Cardiac fibroblast (primary cell): ENCODE measurements around the gene GYS2.
A peak's percentile ranks its signal among the peaks of the same experiment; 100 is the strongest.

ENCODE experiments used
- DNase-seq, 2 donors: peaks; one replicate each; pipeline versions ENCODE4 v3.0.0 to v3.0.0-alpha.2; 2010; ENCODE audit warnings: low read depth in 2 of 2
- H3K4me3 ChIP-seq, 2 donors: replicated peaks in 1 of 2; 1 replicate in 1 of 2; 2 replicates in 1 of 2; pipeline ENCODE4 v1.5.1; 2011; ENCODE audit warnings: low read depth in 2 of 2, low read length in 2 of 2, mild to moderate bottlenecking in 2 of 2, moderate library complexity in 1 of 2
- TF ChIP-seq, protein P1 (sequence below): IDR thresholded peaks from one replicate; pipeline ENCODE4 v1.5.1; 2011; ENCODE audit warnings: low read depth, mild to moderate bottlenecking, low read length, inconsistent platforms

The GYS2 gene

GRCh38 chr12:21502164-21502496 lies 102.5 kb downstream of the GYS2 start:
- TF ChIP-seq, protein P1, sequence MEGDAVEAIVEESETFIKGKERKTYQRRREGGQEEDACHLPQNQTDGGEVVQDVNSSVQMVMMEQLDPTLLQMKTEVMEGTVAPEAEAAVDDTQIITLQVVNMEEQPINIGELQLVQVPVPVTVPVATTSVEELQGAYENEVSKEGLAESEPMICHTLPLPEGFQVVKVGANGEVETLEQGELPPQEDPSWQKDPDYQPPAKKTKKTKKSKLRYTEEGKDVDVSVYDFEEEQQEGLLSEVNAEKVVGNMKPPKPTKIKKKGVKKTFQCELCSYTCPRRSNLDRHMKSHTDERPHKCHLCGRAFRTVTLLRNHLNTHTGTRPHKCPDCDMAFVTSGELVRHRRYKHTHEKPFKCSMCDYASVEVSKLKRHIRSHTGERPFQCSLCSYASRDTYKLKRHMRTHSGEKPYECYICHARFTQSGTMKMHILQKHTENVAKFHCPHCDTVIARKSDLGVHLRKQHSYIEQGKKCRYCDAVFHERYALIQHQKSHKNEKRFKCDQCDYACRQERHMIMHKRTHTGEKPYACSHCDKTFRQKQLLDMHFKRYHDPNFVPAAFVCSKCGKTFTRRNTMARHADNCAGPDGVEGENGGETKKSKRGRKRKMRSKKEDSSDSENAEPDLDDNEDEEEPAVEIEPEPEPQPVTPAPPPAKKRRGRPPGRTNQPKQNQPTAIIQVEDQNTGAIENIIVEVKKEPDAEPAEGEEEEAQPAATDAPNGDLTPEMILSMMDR = no peak
- peak overlapping the region; percentile 87 to 99 for H3K4me3 ChIP-seq
- peak; percentile 34 to 42 for DNase-seq

GRCh38 chr12:21501258-21502163 lies 103.1 kb downstream of the GYS2 start, which contains the start of the genes GOLT1B and RECQL:
TSS of gene GOLT1B (plus strand) at chr12:21501789. CDS start at chr12:21501924, 135 bp downstream.
TSS of gene RECQL (minus strand) at chr12:21501635. CDS start at chr12:21499570, 2,065 bp downstream.
- TF ChIP-seq, protein P1 = no peak
- peak within 1 kb of the TSS; percentile 87 to 99 for H3K4me3 ChIP-seq
- DNase-seq = peak; percentile 98 to 99

- TF ChIP-seq, protein P1 = no peak
- H3K4me3 ChIP-seq = peak overlapping the region; percentile 87 to 99
- DNase-seq = no peak
Measured at GRCh38 chr12:21500786-21501257, 103.8 kb downstream of the GYS2 start.

GRCh38 chr12:21499765-21500164 lies 104.9 kb downstream of the GYS2 start:
- TF ChIP-seq, protein P1 = no peak
- DNase-seq = no peak
- H3K4me3 ChIP-seq = peak overlapping the region in 1 of 2 donors; percentile 87
